ENCODE measurements around the gene ARHGAP5.

GRCh38 chr14:32121948-32122347 is 44.8 kb downstream of the ARHGAP5 start:
- TF ChIP-seq CTCF (IDR thresholded peaks at IDR 0.05) (no peak), POLR2A (IDR thresholded peaks at IDR 0.05) (no peak)
